GM06990 (cell line): ENCODE results near the gene BMERB1.

Source experiments
- DNase-seq: peaks from one replicate; pipeline ENCODE4 v3.0.0-alpha.2; 2011; ENCODE audit not compliant: insufficient read length; ENCODE audit errors: extremely low read depth
- H3K27me3 ChIP-seq: replicated peaks from 2 replicates; pipeline ENCODE4 v1.6.0; 2011; ENCODE audit warnings: low read length; ENCODE audit not compliant: control insufficient read depth, insufficient read depth
- H3K36me3 ChIP-seq: 2 replicates; pipeline ENCODE4 v1.5.1; 2011; ENCODE audit warnings: low read length; ENCODE audit not compliant: control insufficient read depth, insufficient read depth
- H3K4me3 ChIP-seq: replicated peaks from 2 replicates; pipeline ENCODE4 v1.5.1; 2011; ENCODE audit warnings: low read depth, mild to moderate bottlenecking, control low read depth, low read length
- CTCF ChIP-seq: IDR thresholded peaks from 2 replicates; pipeline ENCODE4 v1.5.1; 2011; ENCODE audit warnings: low read length, control low read depth, mild to moderate bottlenecking, inconsistent platforms; ENCODE audit not compliant: insufficient read depth, poor library complexity, severe bottlenecking

Gene BMERB1

DNA sequence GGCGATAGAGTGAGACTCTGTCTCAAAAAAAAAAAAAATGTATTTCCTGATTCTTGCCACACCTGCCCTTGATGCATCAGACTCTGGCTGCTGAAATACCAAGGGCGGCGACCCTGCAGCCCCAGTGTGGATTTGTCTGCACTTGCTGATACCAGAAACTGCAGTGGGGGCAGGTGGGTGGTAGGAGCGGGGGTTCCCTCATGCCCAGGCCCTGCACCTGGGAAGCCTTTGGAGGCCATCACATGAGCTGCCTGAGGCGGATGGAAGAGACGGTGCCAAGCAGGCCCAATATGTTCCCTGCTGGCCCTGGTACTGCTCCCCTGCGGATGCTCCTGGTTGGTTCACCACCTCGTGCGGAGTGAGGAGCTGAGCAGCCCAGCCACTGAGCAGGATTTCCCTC lies 157.9 kb downstream of the BMERB1 start:
- TF ChIP-seq CTCF: no peak
- Histone ChIP-seq H3K4me3 (no peak overlapping the region), H3K27me3 (no peaks in the 10 kb centered on the region), H3K36me3 (peaks cover 7% of the 10 kb centered on the region)
- DNase-seq: no peak

DNA sequence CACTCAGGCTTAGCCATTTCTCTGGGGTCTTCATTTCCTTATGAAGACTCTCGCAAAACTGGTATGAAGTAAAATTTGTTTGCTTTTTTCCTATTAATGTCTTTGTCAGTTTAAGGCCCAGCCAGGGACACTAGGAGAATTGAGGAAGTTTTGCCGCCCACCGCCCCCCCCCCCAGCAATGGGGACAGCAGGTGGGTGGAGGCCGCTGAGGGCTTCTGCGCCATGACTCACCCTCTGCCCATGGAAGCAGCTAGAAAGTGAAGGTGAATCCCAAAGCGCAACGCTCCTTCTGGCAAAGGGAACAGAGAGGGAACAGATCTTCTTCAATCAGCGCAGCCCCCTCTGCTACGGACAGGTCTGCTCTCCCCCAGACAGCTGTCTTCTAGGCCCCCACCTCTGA lies 158.8 kb downstream of the BMERB1 start:
- Histone ChIP-seq H3K27me3 (no peaks in the 10 kb centered on the region), H3K4me3 (no peak overlapping the region), H3K36me3 (peaks cover 13% of the 10 kb centered on the region)
- TF ChIP-seq CTCF: no peak
- no peak for DNase-seq

- no peak overlapping the region for H3K4me3 ChIP-seq
- no peak for TF ChIP-seq CTCF
- no peaks in the 10 kb centered on the region for H3K27me3 ChIP-seq
- no peak for DNase-seq
- peaks cover 22% of the 10 kb centered on the region for H3K36me3 ChIP-seq
These were observed 160.4 kb downstream of the BMERB1 start for GRCh38 chr16:15594711-15595320.

- no peaks in the 10 kb centered on the region for H3K27me3 ChIP-seq
- no peak for TF ChIP-seq CTCF
- H3K36me3 ChIP-seq: peaks cover 29% of the 10 kb centered on the region
- no peak overlapping the region for H3K4me3 ChIP-seq
- no peak for DNase-seq
These were observed 162.7 kb downstream of the BMERB1 start for GRCh38 chr16:15597135-15597534.

- no peak for DNase-seq
- no peak for TF ChIP-seq CTCF
- Histone ChIP-seq H3K4me3 (no peak overlapping the region), H3K36me3 (peaks cover 31% of the 10 kb centered on the region), H3K27me3 (no peaks in the 10 kb centered on the region)
These were observed 163.6 kb downstream of the BMERB1 start for GRCh38 chr16:15597822-15598647.
